GM19372 (cell line): ENCODE data around the gene ATP4A.
A peak's percentile ranks its signal among the peaks of the same experiment; 100 is the strongest.
"Not testable (repeated sequence)": the region's sequence is repeated elsewhere in the genome, so short reads cannot be mapped to it uniquely, and the experiment has no call there.

Experiments
- ATAC-seq: cut with Tn5 transposase; IDR thresholded peaks from one replicate; pipeline ENCODE4 v1.9.1; 2021; ENCODE audit warnings: mild to moderate bottlenecking, low read depth, moderate library complexity; ENCODE audit not compliant: unreplicated experiment

The ATP4A gene

DNA sequence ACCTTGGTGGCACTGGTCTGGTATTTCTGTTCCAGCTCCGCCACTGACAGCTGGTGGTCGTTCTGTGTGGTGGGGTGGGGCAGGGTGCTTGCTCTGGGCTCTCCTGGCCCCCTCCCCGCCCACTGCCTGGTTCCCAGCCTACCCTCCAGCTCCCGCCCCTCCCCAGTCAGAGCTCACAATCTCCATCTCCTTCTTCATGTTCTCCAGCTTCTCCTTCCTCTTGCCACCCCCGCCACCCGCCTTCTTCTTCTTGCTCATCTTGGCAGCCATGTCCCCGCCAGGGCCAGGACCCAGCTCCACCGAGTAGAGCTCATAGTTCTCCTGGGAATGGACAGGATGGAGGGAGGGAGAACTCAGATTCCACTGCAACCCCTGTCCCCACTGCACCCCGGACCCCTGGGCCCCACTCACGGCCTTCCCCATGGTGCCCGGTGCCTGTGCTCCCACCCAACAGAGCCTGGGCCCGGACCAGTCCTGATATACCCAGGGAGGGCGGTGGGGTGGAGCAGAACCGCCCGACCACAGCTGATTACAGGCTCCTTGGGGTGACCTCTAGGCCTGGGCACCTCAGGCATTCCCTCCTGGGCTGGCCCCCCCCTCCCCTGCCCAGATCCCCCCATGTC is at the start of gene ATP4A:
TSS of gene ATP4A (minus strand) at position 452 of the 623 bp plus-strand sequence. CDS start at position 423, 29 bp downstream.
- ATAC-seq: no peak

GRCh38 chr19:35612559-35613321 is 49.3 kb upstream of the ATP4A start, which contains the start of gene HAUS5:
TSS of gene HAUS5 (plus strand) at chr19:35612735. CDS start at chr19:35612795, 60 bp downstream.
- peak; percentile 87 for ATAC-seq

GRCh38 chr19:35612224-35612558 is 48.7 kb upstream of the ATP4A start:
- ATAC-seq: no peak

DNA sequence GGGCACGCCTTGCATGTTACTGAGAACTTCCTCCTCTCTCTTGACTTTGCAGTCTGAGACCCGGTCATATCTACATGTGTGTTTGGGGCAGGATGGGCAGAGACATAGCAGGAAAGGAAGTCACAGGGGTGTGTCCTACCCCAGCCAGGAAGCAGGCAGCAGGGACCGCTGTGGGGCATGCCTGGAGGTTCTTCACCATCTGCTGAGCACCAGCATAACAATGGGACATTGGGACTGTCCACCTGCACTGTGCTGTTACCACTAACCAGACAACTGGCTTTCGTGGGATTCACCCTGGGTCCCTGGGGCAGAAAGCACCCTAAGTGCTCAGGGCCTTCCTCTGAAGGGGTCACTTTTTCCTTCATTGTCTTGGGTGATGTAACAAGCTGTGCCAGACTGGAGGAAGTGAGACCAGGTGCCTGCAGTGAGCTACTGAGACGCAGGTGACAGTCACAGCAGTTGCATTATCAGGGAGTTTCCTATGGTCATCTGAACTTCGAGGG is 46.4 kb upstream of the ATP4A start:
- no peak for ATAC-seq

DNA sequence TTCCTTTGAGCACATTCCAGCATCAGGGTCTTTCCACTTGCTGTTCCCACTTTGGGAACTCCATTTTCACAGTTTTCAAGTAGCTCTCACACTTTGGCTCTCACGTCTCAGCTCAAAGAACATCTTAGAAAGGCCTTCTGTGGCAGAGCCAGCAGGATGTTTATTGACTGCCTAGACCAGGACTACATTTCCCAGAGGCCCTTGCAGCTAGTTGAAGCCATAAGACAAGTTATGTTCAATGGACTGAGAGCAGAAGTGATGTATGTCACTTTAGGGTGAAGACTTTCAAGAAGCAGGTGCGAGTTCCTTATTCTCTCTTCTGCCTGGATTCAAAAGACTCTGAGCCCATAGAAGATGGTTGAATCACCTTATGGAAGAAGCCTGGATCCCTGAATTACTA is 44.8 kb upstream of the ATP4A start:
- no peak for ATAC-seq

GRCh38 chr19:35607661-35608060 is 44.2 kb upstream of the ATP4A start:
- ATAC-seq: no peak

DNA sequence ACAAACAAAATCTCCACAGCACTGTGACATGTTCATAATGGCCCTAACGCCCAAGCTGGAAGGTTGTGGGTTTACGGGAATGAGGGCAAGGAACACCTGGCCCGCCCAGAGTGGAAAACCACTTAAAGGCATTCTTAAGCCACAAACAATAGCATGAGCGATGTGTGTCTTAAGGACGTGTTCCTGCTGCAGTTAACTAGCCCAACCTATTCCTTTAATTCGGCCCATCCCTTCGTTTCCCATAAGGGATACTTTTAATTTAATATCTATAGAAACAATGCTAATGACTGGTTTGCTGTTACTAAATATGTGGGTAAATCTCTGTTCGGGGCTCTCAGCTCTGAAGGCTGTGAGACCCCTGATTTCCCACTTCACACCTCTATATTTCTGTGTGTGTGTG is 43.7 kb upstream of the ATP4A start:
- ATAC-seq: not testable (repeated sequence)

- ATAC-seq: not testable (repeated sequence)
Observed at GRCh38 chr19:35604436-35604835, 41.0 kb upstream of the ATP4A start.

GRCh38 chr19:35601971-35602370 is 38.5 kb upstream of the ATP4A start:
- ATAC-seq: no peak

- ATAC-seq: peak; percentile 68
Observed at GRCh38 chr19:35596366-35596999, 33.0 kb upstream of the ATP4A start.

DNA sequence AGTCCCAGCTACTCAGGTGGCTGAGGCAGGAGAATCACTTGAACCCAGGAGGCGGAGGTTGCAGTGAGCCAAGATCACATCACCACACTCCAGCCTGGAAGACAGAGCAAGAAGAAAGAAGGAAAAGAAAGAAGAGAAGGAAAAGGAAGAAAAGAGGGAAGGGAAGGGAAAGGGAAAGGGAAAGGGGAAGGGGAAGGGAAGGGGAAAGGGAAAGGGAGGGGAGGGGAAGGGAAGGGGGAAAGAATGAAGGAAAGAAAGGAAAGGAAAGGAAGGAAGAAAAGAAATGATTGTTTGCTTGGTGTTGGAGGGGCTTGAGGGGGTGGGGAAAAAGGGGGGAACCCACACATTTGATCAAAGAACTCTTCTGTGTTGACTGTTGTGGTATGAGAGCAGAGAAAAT is 32.5 kb upstream of the ATP4A start:
- no peak for ATAC-seq

GRCh38 chr19:35595026-35595425 is 31.6 kb upstream of the ATP4A start:
- not testable (repeated sequence) for ATAC-seq

GRCh38 chr19:35592226-35592625 is 28.8 kb upstream of the ATP4A start:
- ATAC-seq: no peak

- ATAC-seq: no peak
Observed at GRCh38 chr19:35590875-35591274, 27.4 kb upstream of the ATP4A start.

DNA sequence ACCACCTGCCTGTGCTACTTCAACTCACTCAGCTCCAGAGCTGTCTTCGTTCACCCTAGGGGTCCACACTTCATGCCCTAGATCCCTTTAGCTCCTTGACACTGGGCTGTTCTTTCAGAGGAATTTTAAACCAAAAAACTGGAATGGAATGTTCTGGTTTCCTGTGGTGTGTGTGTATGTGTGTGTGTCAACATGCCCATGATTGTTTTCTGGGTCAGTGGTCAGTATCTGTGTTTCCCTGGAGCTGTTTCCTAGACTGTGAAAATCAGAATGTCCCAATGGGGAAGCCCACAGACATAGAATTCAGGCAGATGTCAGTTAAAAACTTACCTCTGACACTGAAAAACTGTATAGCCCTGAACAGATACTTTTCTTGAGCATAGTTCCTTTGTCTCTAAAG is 23.9 kb upstream of the ATP4A start:
- no peak for ATAC-seq

GRCh38 chr19:35585848-35586247 is 22.4 kb upstream of the ATP4A start, which contains the start of gene PMIS2:
TSS of gene PMIS2 (plus strand) at chr19:35586173. CDS start at chr19:35586260, 87 bp downstream.
- no peak for ATAC-seq

DNA sequence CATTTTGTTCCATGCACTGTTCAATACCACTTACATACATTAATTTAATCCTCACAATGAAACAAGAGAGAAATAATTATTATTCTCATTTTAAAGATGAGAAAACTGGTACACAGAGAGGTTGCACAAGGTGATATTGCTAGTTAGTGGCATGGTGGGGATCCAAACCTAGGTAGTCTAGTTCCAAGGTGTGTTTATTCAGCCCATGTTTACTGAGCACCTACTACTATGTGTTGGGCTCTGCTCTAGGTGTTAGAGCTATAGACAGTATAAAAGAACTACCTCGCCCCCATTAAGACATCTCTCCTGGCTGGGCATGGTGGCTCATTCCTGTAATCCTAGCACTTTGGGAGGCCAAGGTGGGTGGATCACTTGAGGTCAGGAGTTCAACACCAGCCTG is 19.3 kb upstream of the ATP4A start:
- no peak for ATAC-seq

- ATAC-seq: no peak
Observed at GRCh38 chr19:35578707-35579106, 15.2 kb upstream of the ATP4A start.

DNA sequence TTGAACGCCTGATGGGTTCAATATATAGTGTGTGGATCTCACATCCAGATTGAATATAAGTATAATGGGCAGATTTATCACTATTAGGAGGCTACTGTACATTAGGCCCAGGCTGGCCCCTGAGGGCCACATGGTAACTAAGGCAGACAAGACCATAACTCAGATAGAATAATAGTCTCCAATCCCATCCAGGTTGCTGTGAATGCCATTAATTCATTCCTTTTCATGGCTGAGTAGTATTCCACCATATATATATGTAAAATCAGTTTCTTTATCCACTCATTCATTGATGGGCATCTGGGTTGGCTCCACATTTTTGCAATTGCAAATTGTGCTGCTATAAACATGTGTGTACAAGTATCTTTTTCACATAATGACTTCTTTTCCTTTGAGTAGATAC is 14.5 kb upstream of the ATP4A start:
- ATAC-seq: no peak

DNA sequence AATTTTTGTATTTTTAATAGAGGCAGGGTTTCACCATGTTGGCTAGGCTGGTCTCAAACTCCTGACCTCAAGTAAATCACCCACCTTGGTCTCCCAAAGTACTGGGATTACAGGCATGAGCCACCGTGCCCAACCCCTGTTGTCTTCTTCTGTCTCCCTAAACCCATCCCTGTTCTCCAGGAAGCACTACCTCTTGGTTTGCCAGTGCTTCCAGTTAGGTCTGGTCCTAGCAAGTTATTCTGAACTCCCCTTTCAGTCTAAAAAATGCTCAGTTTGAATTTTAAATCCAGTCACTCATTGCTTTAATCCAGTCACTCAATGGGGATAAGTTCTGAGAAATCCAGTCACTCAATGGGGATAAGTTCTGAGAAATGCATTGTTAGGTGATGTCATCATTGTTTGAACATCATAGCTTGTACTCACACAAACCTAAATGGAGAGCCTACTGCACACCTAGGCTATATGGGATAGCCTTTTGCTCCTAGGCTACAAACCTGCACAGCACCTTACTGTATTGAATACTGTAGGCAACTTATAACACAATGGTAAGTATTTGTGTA is 8.0 kb upstream of the ATP4A start:
- no peak for ATAC-seq

DNA sequence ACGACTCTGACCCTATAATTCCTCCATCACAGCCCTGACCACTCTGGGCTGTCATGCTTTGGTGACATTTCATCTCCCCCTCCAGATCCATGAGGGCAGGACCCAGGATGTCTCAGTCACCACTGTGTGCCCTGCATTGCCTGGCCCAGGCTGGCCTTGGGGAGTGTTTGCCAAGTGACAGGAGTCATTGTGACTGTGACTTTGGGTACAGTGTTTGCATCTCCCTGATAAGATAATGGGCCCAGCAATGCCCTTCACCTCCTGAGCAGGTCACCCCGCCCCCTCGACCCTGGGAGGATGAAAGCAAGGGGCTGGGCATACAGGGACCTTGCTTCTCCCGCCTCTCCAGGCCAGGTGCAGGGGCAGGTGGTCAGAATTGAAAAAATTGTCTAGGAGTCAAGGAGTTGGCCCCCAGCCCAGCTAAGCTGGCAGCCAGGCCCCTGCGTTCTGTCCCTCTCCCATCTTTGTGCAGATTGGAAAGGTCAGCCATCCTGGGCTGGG is 5.9 kb upstream of the ATP4A start:
- ATAC-seq: no peak
